Tibial artery (tissue), 4 donors: Measurements from ENCODE around the gene TRA2A.

Experiments
- DNase-seq, 2 donors: peaks; one replicate each; pipeline ENCODE4 v3.0.0-alpha.2; 2019
- H3K27ac ChIP-seq, 2 donors: fragments of 200-600 bp; sonication (generic) in 1 of 2; 1 replicate in 1 of 2; 2 replicates in 1 of 2; pipeline ENCODE4 v1.5.1; 2018 to 2019; ENCODE audit warnings: mild to moderate bottlenecking in 1 of 2
- H3K27me3 ChIP-seq, 2 donors: fragments of 200-600 bp; sonication (generic) in 1 of 2; one replicate each; pipeline versions ENCODE4 v1.5.1 to v1.6.0; 2016 to 2019
- H3K36me3 ChIP-seq, 3 donors: fragments of 200-600 bp; sonication (generic) in 2 of 3; one replicate each; pipeline ENCODE4 v1.5.1; 2016 to 2019; ENCODE audit warnings: mild to moderate bottlenecking in 2 of 3
- H3K4me1 ChIP-seq, 4 donors: fragments of 200-600 bp; sonication (generic) in 2 of 4; 1 replicate in 3 of 4; 2 replicates in 1 of 4; pipeline ENCODE4 v1.5.1; 2016 to 2019
- H3K4me3 ChIP-seq, 2 donors: fragments of 200-600 bp; sonication (generic) in 1 of 2; 1 replicate in 1 of 2; 2 replicates in 1 of 2; pipeline ENCODE4 v1.5.1; 2018 to 2019; ENCODE audit warnings: mild to moderate bottlenecking in 2 of 2
- H3K9me3 ChIP-seq, 3 donors: fragments of 200-600 bp; sonication (generic) in 1 of 3; one replicate each; pipeline ENCODE4 v1.5.1; 2016 to 2019
- intact Hi-C: fragments of 100-400 bp; cut with DNase I; formaldehyde crosslinking; loops from one replicate; pipeline ENCODE4 v1.15.0; 2023; ENCODE audit warnings: low total_unique reads
- TF ChIP-seq, protein P1 (sequence below), 2 experiments: fragments of 200-600 bp in 1 of 2; fragments of 450-650 bp in 1 of 2; IDR thresholded peaks; one replicate each; pipeline ENCODE4 v1.5.1; 2017 to 2019; ENCODE audit warnings: antibody characterized with exemption in 2 of 2, mild to moderate bottlenecking in 1 of 2, moderate library complexity in 1 of 2

The TRA2A gene

DNA sequence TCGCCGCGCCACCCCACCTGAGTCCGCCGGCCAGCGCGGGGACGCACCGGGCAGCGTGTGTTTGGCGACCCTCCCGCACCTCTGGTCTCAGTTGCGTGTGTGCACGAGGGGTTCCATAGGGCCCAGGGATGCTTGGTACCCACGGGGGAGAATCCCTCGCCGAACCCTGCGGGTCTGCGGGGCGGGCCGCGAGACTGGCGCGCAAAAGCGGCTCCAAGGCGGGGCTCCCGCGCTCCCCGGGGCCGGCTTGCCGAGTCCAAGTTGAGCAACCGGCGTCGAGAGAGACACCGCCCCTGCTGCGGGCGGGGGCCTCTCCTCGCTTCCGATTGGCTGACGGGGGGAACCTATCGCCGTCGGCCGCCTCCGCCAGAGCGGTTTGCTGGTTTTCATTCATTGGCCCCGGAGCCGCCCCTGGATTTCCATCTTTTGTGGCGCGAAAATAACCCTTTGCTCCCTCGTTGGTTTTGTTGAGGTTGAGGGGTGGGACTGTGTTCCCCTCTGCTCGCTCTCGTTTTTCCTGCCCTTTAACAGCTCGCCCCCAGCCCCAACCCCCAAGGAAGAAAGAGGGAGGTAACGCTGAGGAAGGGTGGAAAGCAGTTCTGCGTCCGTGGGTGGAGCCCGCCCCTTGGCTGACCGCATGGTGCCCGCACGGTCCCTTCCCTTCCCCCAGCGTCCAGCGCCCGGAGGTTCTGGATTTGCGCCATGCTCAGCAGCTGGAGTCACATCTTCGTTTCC is 57.5 kb downstream of the TRA2A start:
- H3K4me1 ChIP-seq: peaks cover 0 to 33% (median 30%) of the 10 kb centered on the region in 4 donors
- H3K27ac ChIP-seq: no peak overlapping the region
- TF ChIP-seq, protein P1, sequence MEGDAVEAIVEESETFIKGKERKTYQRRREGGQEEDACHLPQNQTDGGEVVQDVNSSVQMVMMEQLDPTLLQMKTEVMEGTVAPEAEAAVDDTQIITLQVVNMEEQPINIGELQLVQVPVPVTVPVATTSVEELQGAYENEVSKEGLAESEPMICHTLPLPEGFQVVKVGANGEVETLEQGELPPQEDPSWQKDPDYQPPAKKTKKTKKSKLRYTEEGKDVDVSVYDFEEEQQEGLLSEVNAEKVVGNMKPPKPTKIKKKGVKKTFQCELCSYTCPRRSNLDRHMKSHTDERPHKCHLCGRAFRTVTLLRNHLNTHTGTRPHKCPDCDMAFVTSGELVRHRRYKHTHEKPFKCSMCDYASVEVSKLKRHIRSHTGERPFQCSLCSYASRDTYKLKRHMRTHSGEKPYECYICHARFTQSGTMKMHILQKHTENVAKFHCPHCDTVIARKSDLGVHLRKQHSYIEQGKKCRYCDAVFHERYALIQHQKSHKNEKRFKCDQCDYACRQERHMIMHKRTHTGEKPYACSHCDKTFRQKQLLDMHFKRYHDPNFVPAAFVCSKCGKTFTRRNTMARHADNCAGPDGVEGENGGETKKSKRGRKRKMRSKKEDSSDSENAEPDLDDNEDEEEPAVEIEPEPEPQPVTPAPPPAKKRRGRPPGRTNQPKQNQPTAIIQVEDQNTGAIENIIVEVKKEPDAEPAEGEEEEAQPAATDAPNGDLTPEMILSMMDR (IDR thresholded peaks at IDR 0.05): no peak
- peak; percentile 47 to 68 for DNase-seq
- H3K4me3 ChIP-seq: peak overlapping the region; percentile 5 to 28
- no peaks in the 10 kb centered on the region for H3K36me3 ChIP-seq
- intact Hi-C loops: no loop called here
- H3K9me3 ChIP-seq: no peaks in the 10 kb centered on the region
- peaks cover 18 to 99% of the 10 kb centered on the region in 2 donors for H3K27me3 ChIP-seq

DNA sequence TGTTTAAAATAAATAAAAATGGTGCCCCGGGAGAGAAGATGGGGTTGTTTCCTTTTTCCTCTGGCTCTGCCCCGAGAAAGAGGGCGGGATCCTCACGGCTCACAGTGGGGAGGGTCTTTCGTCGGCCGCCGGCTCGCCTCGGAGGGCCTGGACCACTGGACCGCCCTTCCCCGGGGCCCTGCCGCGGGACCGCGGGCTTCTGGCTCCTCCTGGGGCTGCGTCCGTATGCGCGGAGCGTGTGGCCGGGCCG is 58.0 kb downstream of the TRA2A start:
- no peak overlapping the region for H3K27ac ChIP-seq

DNA sequence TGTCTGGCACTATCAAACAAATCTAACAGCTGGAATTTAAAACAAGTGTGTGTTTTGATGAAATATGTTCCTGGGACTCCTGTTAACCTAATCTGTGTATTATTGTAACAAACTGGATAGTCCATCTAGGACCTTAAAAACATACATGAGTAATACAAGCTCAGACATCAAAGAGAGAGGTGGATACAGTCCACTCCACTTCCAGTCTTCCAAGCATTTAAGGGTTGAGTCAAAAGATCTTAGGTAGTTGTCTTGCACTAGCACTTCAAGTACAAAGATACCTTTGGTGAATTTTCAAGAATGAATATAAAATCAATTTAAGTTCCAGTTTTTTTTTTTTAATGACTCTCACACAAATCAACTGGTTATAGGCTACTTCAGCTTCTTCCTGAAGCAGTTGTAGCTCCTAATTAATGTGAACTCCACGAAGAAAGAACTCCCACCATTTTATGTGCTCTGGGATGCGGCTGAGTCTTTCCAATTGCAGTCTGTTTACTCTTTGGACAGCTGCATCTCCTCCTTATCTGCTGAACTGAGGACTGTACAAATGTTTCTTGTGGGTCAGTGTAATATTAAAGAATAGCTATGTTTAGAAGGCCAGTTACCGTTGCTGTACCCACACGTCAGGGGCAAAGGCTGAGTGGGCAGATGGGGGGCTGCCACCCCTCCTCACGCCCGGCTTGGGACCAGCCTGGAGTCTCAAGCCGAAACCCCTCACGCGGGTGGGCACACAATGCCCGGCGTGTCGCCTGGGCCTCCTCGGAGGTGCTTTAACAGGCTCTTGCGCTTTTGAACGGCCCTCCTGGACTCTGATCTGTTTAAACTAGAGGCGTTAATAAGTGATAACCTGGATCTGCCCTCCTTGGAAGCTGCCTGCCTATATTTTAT is 58.6 kb downstream of the TRA2A start:
- H3K27me3 ChIP-seq: peaks cover 24 to 100% of the 10 kb centered on the region in 2 donors
- H3K4me3 ChIP-seq: no peak overlapping the region
- peaks cover 0 to 43% (median 41%) of the 10 kb centered on the region in 4 donors for H3K4me1 ChIP-seq
- no peak for DNase-seq
- H3K36me3 ChIP-seq: no peaks in the 10 kb centered on the region
- no peak overlapping the region for H3K27ac ChIP-seq
- intact Hi-C loops: no loop called here
- H3K9me3 ChIP-seq: no peaks in the 10 kb centered on the region
- TF ChIP-seq, protein P1 (IDR thresholded peaks at IDR 0.05): no peak

More for the DNA sequence above, 58.0 kb downstream of the TRA2A start:
- peaks cover 0 to 38% (median 35%) of the 10 kb centered on the region in 4 donors for H3K4me1 ChIP-seq
- peaks cover 18 to 100% of the 10 kb centered on the region in 2 donors for H3K27me3 ChIP-seq
- no peaks in the 10 kb centered on the region for H3K36me3 ChIP-seq
- no peaks in the 10 kb centered on the region for H3K9me3 ChIP-seq
- no peak for DNase-seq
- TF ChIP-seq, protein P1 (IDR thresholded peaks at IDR 0.05): no peak
- peak overlapping the region; percentile 5 to 28 for H3K4me3 ChIP-seq
- intact Hi-C loops: no loop called here

DNA sequence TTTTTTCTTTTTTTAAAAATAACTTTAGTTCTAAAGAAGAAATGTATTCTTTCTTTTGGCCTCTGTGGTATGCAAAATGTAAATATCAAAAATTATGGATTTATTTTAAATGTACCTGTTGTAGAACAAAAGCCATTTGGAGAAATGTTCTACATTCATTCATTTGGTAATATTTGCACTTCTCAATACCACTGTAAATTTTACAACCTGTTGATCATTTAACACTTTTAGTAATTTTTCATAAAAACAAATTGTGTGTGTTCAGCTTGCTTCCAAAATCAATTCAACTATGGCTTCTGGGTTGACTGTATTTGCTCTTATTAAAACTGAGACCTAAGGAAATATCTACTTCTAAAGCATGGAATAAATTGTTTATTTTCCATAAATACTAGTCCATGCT is 59.2 kb downstream of the TRA2A start:
- H3K27me3 ChIP-seq: peaks cover 24 to 100% of the 10 kb centered on the region in 2 donors
- no peak for DNase-seq
- peaks cover 0 to 50% (median 45%) of the 10 kb centered on the region in 4 donors for H3K4me1 ChIP-seq
- no peak overlapping the region for H3K27ac ChIP-seq
- no peak overlapping the region for H3K4me3 ChIP-seq
- no peaks in the 10 kb centered on the region for H3K36me3 ChIP-seq
- intact Hi-C loops: no loop called here
- no peaks in the 10 kb centered on the region for H3K9me3 ChIP-seq
- TF ChIP-seq, protein P1 (IDR thresholded peaks at IDR 0.05): no peak

DNA sequence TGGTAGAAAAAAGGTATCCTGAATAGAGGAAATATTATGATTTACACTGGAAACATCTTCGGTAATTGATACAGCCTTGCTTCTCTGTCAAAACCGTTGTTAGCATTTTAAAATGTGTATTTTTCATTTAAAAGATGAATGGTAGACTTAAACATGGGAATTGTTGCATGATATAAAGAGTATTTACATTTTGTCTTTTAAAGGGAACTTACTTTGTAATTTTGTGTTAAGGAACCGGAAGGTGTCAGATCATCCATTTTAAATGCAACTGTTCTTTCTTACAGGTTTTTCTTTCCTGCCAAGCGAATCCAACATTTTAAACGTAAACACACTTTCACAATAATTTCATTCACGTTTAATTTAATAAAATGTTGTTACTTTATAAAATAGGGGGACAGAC is 59.7 kb downstream of the TRA2A start:
- Histone ChIP-seq H3K27ac (no peak overlapping the region), H3K4me1 (peaks cover 0 to 53% (median 45%) of the 10 kb centered on the region in 4 donors), H3K9me3 (no peaks in the 10 kb centered on the region), H3K27me3 (peaks cover 24 to 100% of the 10 kb centered on the region in 2 donors), H3K4me3 (no peak overlapping the region), H3K36me3 (no peaks in the 10 kb centered on the region)
- DNase-seq: no peak
- TF ChIP-seq, protein P1 (IDR thresholded peaks at IDR 0.05): no peak
- intact Hi-C loops: no loop called here
